NCI-H1417 (cell line): ENCODE data around the gene SHANK2.
A peak's percentile ranks its signal among the peaks of the same experiment; 100 is the strongest.

Experiments
- DNase-seq, 3 experiments: peaks; one replicate each; lab custom pipeline; 2025; lab: John Stamatoyannopoulos, UW

Gene SHANK2

DNA sequence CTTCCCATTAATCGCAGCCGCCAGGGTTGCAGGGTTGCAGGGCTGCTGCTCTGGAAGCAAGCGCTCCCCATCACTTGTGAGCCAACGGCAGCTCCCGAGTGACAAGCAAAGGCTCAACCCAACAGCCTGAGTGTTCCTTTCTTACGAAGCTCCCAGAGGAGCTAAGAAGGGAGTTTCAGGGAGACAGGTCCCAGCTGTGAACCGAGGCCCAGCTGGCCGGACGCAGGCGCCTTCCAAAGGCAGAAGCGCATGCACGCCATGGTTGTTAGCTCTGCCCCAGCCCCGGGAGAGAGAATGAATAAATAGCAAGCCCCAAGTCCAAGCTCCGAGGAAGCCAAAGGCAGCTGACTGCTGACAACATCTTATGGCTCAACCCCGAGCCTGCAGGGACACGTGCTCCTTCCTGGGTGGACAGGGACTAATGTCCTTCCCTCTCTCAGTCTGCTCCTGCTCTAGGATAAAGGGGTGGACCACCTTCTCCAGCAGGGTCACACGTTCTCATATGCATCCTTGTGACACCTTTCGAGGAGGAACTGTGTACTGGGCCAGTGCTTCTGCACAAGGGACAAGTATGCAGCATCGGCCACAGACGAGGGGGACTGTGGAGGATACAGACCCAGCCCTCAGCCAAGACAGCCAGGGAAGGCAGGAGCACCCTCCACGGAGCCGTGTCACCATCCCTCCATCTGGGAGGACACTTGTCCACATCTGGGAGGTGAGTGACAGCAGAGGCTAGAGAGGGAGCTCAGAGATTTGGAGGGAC lies 29.9 kb downstream of the SHANK2 start:
- DNase-seq, result no peak

DNA sequence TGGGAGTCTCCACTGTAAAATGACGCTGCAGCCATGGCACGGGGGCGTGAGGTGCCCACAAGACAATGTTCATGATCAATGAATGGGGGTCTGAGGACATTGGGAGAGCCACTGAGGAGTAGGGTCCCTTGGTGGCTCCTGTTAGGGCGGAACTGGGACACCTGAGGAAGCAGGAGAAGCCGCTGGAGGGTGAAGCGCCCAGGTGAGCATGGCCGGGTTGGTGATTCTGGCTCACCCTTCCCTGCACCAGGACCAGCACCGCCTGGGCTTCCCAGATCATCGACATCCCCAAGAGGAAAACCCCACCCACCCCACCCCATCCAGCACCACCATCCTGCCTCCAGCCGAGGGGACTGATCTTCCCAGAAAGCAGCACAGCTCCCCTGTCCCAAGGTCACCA lies 30.6 kb downstream of the SHANK2 start:
- no peak for DNase-seq

- DNase-seq, result no peak
Observed at GRCh38 chr11:71221201-71221600, 31.2 kb downstream of the SHANK2 start.

DNA sequence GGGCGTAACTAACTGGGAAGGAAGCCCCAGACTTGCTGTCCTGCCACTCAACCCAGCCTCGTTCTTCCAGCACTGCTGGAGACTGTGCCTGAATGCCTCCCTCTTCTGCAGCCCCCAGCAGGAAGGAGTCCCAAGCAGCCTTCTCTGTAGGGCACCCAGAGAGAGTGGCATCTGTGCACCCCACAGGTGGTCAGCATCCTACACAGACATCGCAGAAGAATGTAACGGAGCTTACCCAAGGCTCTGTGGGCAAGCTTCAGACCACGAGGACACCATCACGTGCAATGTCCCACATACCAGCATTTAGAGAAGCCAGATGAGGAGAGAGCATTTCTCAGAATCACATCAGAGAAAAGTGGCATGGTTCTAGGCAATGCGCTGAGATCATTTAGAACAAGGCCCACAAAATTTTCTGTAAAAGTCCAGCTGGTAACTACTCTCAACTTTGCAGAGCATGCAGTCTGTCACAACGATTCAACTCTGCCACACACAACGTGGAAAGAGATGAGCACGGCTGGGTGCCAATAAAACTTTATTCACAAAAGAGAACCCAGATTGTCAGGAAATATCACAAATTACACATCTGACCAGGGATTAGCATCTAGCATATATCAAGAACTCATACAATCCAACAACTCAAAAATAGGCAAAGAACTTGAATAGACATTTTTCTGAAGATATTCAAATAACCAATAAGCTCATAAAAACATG lies 33.4 kb downstream of the SHANK2 start:
- DNase-seq, result no peak

DNA sequence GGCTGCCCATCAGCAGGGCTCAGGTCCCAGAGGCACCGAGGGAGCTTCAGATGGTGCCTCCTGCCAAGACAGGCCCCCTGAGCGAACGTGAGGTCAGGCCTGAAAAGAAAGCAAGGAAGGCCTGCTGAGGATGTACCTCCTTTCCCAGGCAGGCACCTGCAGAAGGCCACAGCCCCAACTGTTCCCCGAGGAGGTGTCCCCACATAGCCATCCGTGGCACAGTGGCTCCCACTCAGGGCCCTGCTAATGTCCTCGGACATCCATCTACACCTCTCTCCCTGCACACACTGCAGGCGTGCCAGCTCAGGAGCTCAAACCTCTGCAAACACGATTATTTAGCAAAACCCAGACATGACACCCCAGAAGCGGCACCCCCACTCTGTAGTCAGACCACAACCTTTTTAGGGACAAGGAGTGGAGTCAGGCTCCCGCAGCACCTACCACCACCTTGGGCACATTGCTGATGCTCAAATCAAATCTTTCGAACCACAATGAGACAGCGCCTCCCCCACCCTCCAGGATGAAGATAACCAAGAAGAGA lies 36.9 kb downstream of the SHANK2 start:
- no peak for DNase-seq

DNA sequence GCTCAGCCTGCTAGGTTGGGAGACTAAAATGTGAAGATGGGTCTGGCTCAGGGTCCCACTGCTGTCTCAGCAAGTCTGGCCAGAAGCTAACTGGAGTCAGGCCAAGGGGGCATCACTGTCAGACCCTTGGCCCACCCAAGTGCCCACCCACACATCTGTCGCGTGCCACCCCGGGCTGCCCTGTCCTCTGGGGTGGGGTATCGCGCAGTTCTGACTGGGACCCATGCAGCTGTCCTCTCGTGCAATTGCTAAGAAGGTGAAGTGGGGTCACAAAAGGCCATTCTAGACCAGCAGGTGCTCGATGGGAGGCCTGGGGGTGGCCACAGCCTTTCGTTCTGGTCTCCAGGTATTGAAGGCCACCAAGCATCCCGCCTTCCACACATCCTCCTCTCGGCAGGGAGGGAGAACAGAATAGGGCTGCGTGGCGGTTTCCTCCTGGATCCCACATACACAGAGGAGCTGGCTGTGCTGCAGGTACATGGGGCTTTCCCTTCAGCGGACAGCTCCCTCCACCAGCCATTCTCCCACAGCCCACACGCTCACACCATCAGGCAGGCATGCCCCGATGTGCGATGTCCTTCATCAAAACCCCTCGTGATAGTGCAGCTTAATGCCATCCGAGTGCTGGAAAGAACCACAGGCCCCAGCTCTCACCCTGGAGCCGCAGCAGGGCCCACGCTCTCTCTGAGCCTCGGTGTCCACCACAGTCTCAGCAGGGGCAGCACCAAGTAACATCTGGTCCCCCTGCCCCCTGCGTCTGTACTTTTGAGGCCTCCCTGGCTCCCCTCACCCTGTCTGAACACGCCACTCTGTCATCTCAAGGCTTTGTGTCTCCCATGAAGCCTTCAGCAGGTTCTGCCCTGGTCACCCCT lies 37.6 kb downstream of the SHANK2 start:
- no peak for DNase-seq

DNA sequence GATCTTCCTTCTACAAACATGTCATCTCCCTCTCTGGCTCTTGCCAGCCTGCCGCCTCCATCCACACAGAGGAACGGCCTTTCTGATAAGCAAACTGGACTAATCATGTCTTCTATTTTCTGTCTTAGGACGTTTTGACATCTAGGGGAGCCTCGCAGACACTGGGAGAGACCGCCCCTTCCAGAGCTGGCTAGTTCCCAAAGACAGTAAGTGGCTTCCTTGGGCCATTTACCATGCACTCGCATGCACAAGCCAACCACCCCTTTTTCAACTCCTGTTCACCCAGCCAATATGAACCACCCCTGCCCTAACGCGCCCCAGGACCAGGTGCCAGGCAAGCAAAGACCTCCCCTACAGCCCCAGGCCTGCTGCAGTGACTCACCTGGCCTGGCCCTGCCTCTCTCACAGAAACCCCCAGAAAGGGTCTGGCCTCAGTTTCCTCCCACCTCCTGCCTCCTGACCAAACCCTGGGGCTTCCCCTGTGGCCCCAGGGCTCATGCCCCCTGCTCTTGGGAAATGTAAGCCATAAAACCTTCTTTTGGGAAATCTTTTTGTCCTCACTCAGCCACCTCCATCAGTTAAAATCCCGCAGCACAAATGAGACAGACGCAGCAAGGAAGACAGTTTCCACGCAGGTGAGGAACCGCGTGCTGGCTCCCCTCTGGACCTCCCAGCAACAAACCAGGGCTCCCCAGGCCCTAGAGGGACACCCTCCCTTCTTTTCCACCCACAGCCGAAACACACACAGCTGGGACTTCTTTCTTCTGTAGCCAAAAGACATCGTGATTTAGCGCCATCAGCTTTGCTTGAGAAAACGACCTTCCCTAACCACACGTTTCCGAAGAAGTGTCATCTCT lies 38.5 kb downstream of the SHANK2 start:
- DNase-seq, result no peak

DNA sequence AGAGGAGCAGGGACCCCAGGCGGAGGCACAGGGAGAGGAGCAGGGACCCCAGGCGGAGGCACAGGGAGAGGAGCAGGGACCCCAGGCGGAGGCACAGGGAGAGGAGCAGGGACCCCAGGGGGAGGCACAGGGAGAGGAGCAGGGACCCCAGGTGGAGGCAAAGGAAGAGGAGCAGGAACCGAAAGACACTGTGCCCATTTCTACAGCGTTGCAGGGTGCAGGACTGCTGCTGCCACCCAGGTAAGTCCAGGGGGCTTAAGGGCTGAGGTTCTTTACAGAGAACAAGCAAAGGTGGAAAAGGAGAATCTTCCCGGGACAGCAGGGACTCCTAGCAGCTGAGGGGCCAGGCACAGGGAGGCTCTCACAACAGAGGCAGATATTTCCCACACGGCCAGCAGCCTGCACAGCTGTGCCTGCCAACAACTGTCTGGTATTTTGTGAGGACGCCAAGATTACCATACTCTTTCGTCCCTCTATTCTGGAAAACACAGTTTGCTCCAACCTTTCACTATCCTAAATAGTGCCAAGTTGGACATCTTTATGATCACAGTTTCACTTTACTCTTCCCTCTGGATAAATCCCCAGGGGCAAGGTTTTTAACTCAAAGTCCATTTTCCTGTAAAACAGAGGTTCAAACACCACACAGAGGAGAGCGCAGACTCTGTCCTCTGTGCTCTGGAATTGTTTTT lies 39.4 kb downstream of the SHANK2 start:
- DNase-seq, result no peak

DNA sequence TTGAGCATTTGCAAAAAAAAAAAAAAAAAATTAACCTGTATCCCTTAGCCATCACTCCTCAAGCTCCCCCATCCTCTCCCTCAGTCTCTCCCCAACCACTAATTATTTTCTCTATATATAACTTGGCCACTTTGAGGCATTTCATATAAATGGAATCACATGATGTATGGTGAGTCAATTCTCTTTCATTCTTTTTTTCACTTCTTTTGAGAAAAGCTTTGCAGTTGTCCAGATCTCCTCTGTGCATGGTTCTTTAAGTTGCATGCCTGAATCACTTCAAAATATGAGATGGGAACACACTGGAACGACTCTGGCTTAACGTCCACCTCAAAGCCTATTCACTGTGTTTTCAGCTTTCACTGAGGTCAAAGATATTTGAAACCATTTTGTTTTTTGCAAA lies 40.7 kb downstream of the SHANK2 start:
- no peak for DNase-seq

DNA sequence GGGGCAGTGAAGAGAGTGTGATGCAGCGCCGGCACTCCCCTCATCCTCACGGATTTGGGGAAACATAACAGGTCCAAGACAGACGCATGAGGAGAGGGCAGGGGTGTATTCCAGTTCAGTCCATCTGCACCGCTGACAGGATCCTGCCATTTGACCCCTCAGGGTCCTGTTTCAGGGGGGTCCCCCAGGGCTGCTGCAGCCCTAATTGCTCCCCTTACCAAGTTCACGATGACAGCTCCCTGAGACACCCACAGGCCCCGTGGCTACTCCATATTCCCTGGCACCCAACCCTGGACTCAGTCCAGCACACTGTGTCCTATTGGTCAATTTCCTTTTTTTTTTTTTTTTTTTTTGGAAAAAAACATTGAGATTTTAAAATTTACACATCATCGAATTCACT lies 41.5 kb downstream of the SHANK2 start:
- DNase-seq, result no peak

DNA sequence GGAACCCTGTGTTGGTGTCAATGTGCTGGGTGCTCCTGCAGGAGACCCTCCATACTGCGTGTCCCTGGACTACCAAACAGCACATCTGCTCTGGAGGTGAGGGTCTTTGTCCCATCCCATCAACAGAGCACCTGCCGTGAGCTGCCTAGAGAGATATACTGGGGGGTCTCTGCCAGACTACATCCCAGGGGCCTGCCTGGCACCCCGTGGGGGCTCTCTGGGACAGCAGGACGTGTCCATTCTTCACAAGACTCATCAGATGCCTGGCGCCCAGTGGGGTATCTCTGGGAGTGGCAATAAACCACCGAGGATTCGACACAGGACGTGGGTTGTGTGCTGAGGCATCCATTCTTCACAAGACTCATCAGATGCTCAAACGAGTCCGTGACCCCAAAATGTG lies 42.7 kb downstream of the SHANK2 start:
- no peak for DNase-seq

- no peak for DNase-seq
Observed at GRCh38 chr11:71209181-71209580, 43.2 kb downstream of the SHANK2 start.

GRCh38 chr11:71208011-71208774 lies 44.2 kb downstream of the SHANK2 start:
- DNase-seq, result no peak

- DNase-seq, result no peak
Observed at GRCh38 chr11:71207563-71207962, 44.8 kb downstream of the SHANK2 start.

GRCh38 chr11:71206186-71206585 lies 46.2 kb downstream of the SHANK2 start:
- no peak for DNase-seq

GRCh38 chr11:71204748-71205664 lies 47.4 kb downstream of the SHANK2 start:
- DNase-seq, result peak in 2 of 3 experiments; percentile 25 to 28

- DNase-seq, result peak in 2 of 3 experiments; percentile 28 to 34
Observed at GRCh38 chr11:71204294-71204693, 48.1 kb downstream of the SHANK2 start.

DNA sequence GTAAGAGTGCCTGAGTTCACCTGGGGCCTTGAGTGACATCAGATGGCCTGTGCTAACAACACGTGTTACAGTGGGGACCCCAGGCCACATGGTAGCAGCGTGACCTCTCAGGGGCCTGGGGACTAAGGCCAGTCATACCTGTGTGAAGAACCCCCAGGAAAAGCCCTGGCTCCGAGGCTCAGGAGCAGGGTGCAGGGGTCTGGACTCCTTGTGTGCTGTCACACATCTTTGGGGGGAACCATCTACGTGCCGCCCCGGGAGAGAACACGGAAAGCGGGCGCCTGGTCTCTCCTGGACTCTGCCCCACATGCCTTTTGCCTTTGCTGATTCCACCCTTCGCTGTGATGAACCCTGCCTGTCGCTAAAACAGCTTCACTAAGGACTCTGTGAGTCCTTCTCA lies 48.7 kb downstream of the SHANK2 start:
- DNase-seq, result no peak

DNA sequence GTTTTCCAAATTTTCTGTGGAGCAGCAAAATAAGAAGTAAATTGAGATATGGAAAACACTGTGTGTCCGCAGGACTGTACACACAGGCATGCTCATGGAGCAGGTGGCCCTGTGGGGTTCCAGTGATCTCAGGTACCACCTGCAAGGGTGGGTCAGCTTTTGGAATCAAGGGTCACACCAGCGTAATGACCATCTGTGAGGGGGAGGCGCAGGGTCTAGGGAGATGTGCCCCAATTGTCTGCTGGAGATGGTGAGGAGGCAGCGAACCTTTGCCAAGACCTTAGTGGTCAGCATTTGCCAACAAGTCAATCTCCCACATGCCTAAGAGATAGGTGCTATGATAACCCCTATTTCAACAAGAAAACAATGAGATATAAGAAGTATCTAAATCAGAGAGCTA lies 49.4 kb downstream of the SHANK2 start:
- DNase-seq, result no peak
